K562 (cell line): ENCODE measurements around the gene CD72. TPM values are rescaled to one million over a fixed set of nuclear protein-coding genes. Genes with fewer than 3 reads are reported as not detected.

ENCODE experiments used
- CHAMP1 ChIP-seq: fragments of 450-650 bp; IDR thresholded peaks from 2 replicates; pipeline ENCODE4 v1.6.1; 2016; ENCODE audit warnings: mild to moderate bottlenecking
- CUX1 ChIP-seq: fragments of 200-800 bp; sonication (Bioruptor generic); IDR thresholded peaks from 2 replicates; pipeline ENCODE4 v1.6.1; 2016; ENCODE audit warnings: missing genetic modification characterization, missing compliant biosample characterization
- DEAF1 ChIP-seq: fragments of 450-650 bp; formaldehyde crosslinking; IDR thresholded peaks from 2 replicates; pipeline ENCODE4 v1.4.0; 2020; ENCODE audit warnings: mild to moderate bottlenecking, moderate library complexity
- DNMT1 ChIP-seq: fragments of 450-650 bp; IDR thresholded peaks from 2 replicates; pipeline ENCODE4 v1.6.1; 2016; ENCODE audit warnings: antibody characterized with exemption, mild to moderate bottlenecking
- ELF4 ChIP-seq: fragments of 450-650 bp; formaldehyde crosslinking; IDR thresholded peaks from 2 replicates; pipeline ENCODE4 v1.4.0; 2022; ENCODE audit warnings: missing genetic modification characterization
- GMEB1 ChIP-seq: fragments of 250-450 bp; sonication (Bioruptor Pico); IDR thresholded peaks from 2 replicates; pipeline ENCODE4 v1.4.0; 2020; ENCODE audit warnings: mild to moderate bottlenecking
- KDM1A ChIP-seq, 2 experiments: fragments of 450-650 bp; IDR thresholded peaks; 2 replicates each; pipeline ENCODE4 v1.6.1; 2016; ENCODE audit warnings: mild to moderate bottlenecking in 2 of 2
- KLF13 ChIP-seq: fragments of 450-650 bp; IDR thresholded peaks from 2 replicates; pipeline ENCODE4 v1.6.1; 2016; ENCODE audit warnings: missing genetic modification characterization, low read depth, mild to moderate bottlenecking, missing compliant biosample characterization, moderate library complexity, borderline replicate concordance
- MCM3 ChIP-seq: fragments of 450-650 bp; IDR thresholded peaks from 2 replicates; pipeline ENCODE4 v1.6.1; 2016
- NCOA6 ChIP-seq: fragments of 450-650 bp; IDR thresholded peaks from 2 replicates; pipeline ENCODE4 v1.6.1; 2017; ENCODE audit warnings: mild to moderate bottlenecking
- NFIC ChIP-seq: fragments of 450-650 bp; IDR thresholded peaks from 2 replicates; pipeline ENCODE4 v1.6.1; 2017; ENCODE audit warnings: mild to moderate bottlenecking, inconsistent platforms
- SAFB ChIP-seq: fragments of 200-400 bp; formaldehyde crosslinking; IDR thresholded peaks from 2 replicates; pipeline ENCODE4 v1.6.1; 2017; ENCODE audit warnings: low read depth, low read length, borderline replicate concordance
- TFAM ChIP-seq: fragments of 250-450 bp; sonication (Bioruptor Pico); conservative IDR thresholded peaks from 2 replicates; pipeline ENCODE4 v1.5.0; 2021; ENCODE audit warnings: mild to moderate bottlenecking, moderate library complexity
- ZNF408 ChIP-seq: fragments of 250-450 bp; sonication (Bioruptor Pico); IDR thresholded peaks from 2 replicates; pipeline ENCODE4 v1.4.0; 2020; ENCODE audit warnings: low read depth, mild to moderate bottlenecking, moderate library complexity
- ZNF41 ChIP-seq: fragments of 250-450 bp; sonication (Bioruptor Pico); conservative IDR thresholded peaks from 2 replicates; pipeline ENCODE4 v1.4.0; 2020; ENCODE audit warnings: mild to moderate bottlenecking
- ZNF561 ChIP-seq: fragments of 450-650 bp; formaldehyde crosslinking; conservative IDR thresholded peaks from 2 replicates; pipeline ENCODE4 v1.4.0; 2020; ENCODE audit warnings: mild to moderate bottlenecking, moderate library complexity
- ZNF830 ChIP-seq: fragments of 250-450 bp; sonication (Bioruptor Pico); IDR thresholded peaks from 2 replicates; pipeline ENCODE4 v1.5.0; 2021; ENCODE audit warnings: mild to moderate bottlenecking
- polyA plus RNA-seq, 8 experiments: library from polyadenylated mRNA; depleted of rRNA in 4 of 8; stranded (reverse) in 5 of 8; unstranded in 3 of 8; fragments of >200 nt; fragmentation: Nextera tagmentation in 2 of 8; fragmentation: Illumina TruSeq in 1 of 8; extraction: Ambion mirVana in 2 of 8; extraction: Trizol in 1 of 8; gene quantifications; 2 replicates each; pipeline versions ENCODE4 v1.2.1 to v1.2.3, GENCODE V29; 2011 to 2014; ENCODE audit warnings: inconsistent platforms in 1 of 8, missing spikeins in 1 of 8
- total RNA-seq, 7 experiments: library from RNA; depleted of rRNA in 6 of 7; stranded (reverse); fragments of >200 nt in 6 of 7; fragmentation: Illumina TruSeq in 2 of 7; extraction: Trizol in 2 of 7; gene quantifications; 2 replicates each; pipeline versions ENCODE4 v1.2.1 to v1.2.3, GENCODE V29; 2011 to 2021; ENCODE audit warnings: low replicate concordance in 1 of 7

CD72 gene
- total and polyA plus RNA-seq, 9 of the 15 experiments (the other 6 are each of a cell fraction or from before 2014, with no cell fraction given) = 0.11 to 0.78 (median 0.27) TPM; not detected in 1

- no peak for TF ChIP-seq ZNF41
- TF ChIP-seq DNMT1 = no peak
- TF ChIP-seq CHAMP1 = no peak
- TF ChIP-seq SAFB = no peak
- no peak for TF ChIP-seq MCM3
- no peak for TF ChIP-seq DEAF1 (CRISPR knock-in tag)
- TF ChIP-seq KDM1A (IDR thresholded peaks at IDR 0.05) = no peak
- no peak; the same call in 1 of the 2 replicates for TF ChIP-seq NFIC
- TF ChIP-seq KLF13 (tag) = peak; percentile 31; the same call in 1 of the 2 replicates
- no peak for TF ChIP-seq NCOA6
- no peak for TF ChIP-seq ELF4 (CRISPR knock-in tag)
- no peak for TF ChIP-seq ZNF408 (CRISPR knock-in tag)
- TF ChIP-seq CUX1 (CRISPR knock-in tag) = no peak
- no peak for TF ChIP-seq GMEB1 (CRISPR knock-in tag)
- TF ChIP-seq ZNF830 (CRISPR knock-in tag) = no peak
- no peak for TF ChIP-seq TFAM (CRISPR knock-in tag)
- TF ChIP-seq ZNF561 = no peak
These were observed 46.6 kb upstream of the CD72 start, which contains the start of gene ARHGEF39 (continued) for GRCh38 chr9:35664531-35665470.
